ENCODE data around the gene SPPL2C. TPM values are rescaled to one million over a fixed set of nuclear protein-coding genes. Genes with fewer than 3 reads are reported as not detected.

Gene SPPL2C
- polyA plus RNA-seq, 1 donor from 2014 or later: not detected

DNA sequence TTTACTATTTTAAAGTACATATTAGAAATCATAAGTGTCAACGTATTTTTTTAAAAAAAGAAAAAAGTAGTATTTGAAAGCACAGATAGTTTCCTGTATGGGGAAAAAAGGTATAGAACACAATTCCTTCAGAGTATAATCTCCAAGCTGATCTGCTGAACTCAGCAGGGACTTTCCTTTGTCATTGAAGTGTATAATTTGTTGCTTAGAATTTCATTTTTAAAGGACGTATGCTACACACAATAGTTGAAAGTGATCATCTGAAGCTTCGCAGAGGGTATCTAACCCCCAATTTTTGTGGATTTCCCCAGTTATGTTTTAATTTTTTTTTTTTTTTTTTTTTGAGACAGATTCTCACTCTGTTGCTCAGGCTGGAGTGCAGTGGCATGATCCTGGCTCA, 29.5 kb downstream of the SPPL2C start:
- H3K27ac ChIP-seq (ENCODE audit: low read length): peak overlapping the region; percentile 30
- no peaks in the 10 kb centered on the region for H4K20me1 ChIP-seq (ENCODE audit: insufficient read depth)
- H3K9ac ChIP-seq (ENCODE audit: low read length): no peak overlapping the region
- H2AFZ ChIP-seq (ENCODE audit: low read depth, low read length): no peak overlapping the region
- H3K9me3 ChIP-seq (ENCODE audit: low read length): no peaks in the 10 kb centered on the region
- no peaks in the 10 kb centered on the region for H3K27me3 ChIP-seq (ENCODE audit: insufficient read depth, low read depth, low read length)
- no peaks in the 10 kb centered on the region for H3K79me2 ChIP-seq (replicated peaks; ENCODE audit: insufficient read depth, low read length)
- peak overlapping the region; percentile 47 for H3K4me3 ChIP-seq (ENCODE audit: low read length)
- peak overlapping the region; percentile 52 for H3K4me2 ChIP-seq (ENCODE audit: low read length)
- H3F3A ChIP-seq (ENCODE audit: insufficient read depth, low read length, poor library complexity, severe bottlenecking): no peaks in the 10 kb centered on the region
- TF ChIP-seq, protein P1, sequence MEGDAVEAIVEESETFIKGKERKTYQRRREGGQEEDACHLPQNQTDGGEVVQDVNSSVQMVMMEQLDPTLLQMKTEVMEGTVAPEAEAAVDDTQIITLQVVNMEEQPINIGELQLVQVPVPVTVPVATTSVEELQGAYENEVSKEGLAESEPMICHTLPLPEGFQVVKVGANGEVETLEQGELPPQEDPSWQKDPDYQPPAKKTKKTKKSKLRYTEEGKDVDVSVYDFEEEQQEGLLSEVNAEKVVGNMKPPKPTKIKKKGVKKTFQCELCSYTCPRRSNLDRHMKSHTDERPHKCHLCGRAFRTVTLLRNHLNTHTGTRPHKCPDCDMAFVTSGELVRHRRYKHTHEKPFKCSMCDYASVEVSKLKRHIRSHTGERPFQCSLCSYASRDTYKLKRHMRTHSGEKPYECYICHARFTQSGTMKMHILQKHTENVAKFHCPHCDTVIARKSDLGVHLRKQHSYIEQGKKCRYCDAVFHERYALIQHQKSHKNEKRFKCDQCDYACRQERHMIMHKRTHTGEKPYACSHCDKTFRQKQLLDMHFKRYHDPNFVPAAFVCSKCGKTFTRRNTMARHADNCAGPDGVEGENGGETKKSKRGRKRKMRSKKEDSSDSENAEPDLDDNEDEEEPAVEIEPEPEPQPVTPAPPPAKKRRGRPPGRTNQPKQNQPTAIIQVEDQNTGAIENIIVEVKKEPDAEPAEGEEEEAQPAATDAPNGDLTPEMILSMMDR (IDR thresholded peaks at IDR 0.05; ENCODE audit: poor library complexity, severe bottlenecking): no peak
- TF ChIP-seq EZH2 (IDR thresholded peaks at IDR 0.05; ENCODE audit: borderline replicate concordance, insufficient read depth, low read length, poor library complexity, severe bottlenecking) (no peak), RAD21 (conservative IDR thresholded peaks at IDR 0.05) (no peak), MXI1 (conservative IDR thresholded peaks at IDR 0.05; ENCODE audit: poor library complexity, severe bottlenecking) (no peak)
- no peaks in the 10 kb centered on the region for H3K36me3 ChIP-seq (ENCODE audit: insufficient read depth, low read length)
- no peaks in the 10 kb centered on the region for H3K9me2 ChIP-seq (ENCODE audit: insufficient read depth, low read length)

- H3K27me3 ChIP-seq (ENCODE audit: insufficient read depth, low read depth, low read length): no peaks in the 10 kb centered on the region
- no peaks in the 10 kb centered on the region for H4K20me1 ChIP-seq (ENCODE audit: insufficient read depth)
- H3F3A ChIP-seq (ENCODE audit: insufficient read depth, low read length, poor library complexity, severe bottlenecking): no peaks in the 10 kb centered on the region
- H3K4me3 ChIP-seq (ENCODE audit: low read length): no peak overlapping the region
- H3K9me2 ChIP-seq (ENCODE audit: insufficient read depth, low read length): no peaks in the 10 kb centered on the region
- no peaks in the 10 kb centered on the region for H3K36me3 ChIP-seq (ENCODE audit: insufficient read depth, low read length)
- H3K79me2 ChIP-seq (replicated peaks; ENCODE audit: insufficient read depth, low read length): no peaks in the 10 kb centered on the region
- no peak overlapping the region for H3K27ac ChIP-seq (ENCODE audit: low read length)
- H3K9ac ChIP-seq (ENCODE audit: low read length): no peak overlapping the region
- H3K4me2 ChIP-seq (ENCODE audit: low read length): no peak overlapping the region
- no peak overlapping the region for H2AFZ ChIP-seq (ENCODE audit: low read depth, low read length)
- TF ChIP-seq POLR2AphosphoS5 (IDR thresholded peaks at IDR 0.05) (no peak), EP300 (conservative IDR thresholded peaks at IDR 0.05; ENCODE audit: poor library complexity, severe bottlenecking) (no peak), MXI1 (conservative IDR thresholded peaks at IDR 0.05; ENCODE audit: poor library complexity, severe bottlenecking) (no peak), SMC3 (conservative IDR thresholded peaks at IDR 0.05; ENCODE audit: poor library complexity) (no peak), REST (IDR thresholded peaks at IDR 0.05; ENCODE audit: borderline replicate concordance) (no peak), EZH2 (IDR thresholded peaks at IDR 0.05; ENCODE audit: borderline replicate concordance, insufficient read depth, low read length, poor library complexity, severe bottlenecking) (no peak), RAD21 (conservative IDR thresholded peaks at IDR 0.05) (no peak), TAF1 (IDR thresholded peaks at IDR 0.05; ENCODE audit: low read depth) (no peak)
- TF ChIP-seq, protein P1 (IDR thresholded peaks at IDR 0.05; ENCODE audit: poor library complexity, severe bottlenecking): no peak
- H3K9me3 ChIP-seq (ENCODE audit: low read length): no peaks in the 10 kb centered on the region
These were observed 31.9 kb downstream of the SPPL2C start for GRCh38 chr17:45876539-45876938.
